GM21360 (cell line): ENCODE data around the gene CHSY3.

ENCODE experiments used
- ATAC-seq: cut with Tn5 transposase; IDR thresholded peaks from one replicate; pipeline ENCODE4 v1.9.1; 2021; ENCODE audit warnings: mild to moderate bottlenecking, moderate library complexity; ENCODE audit not compliant: unreplicated experiment

CHSY3 gene

GRCh38 chr5:130077007-130077406 lies 172.7 kb downstream of the CHSY3 start:
- ATAC-seq, result no peak

- no peak for ATAC-seq
Observed at GRCh38 chr5:130078661-130079060, 174.4 kb downstream of the CHSY3 start.

- no peak for ATAC-seq
Observed at GRCh38 chr5:130090569-130091270, 186.5 kb downstream of the CHSY3 start.

- no peak for ATAC-seq
Observed at GRCh38 chr5:130092991-130093390, 188.7 kb downstream of the CHSY3 start.

- ATAC-seq, result no peak
Observed at GRCh38 chr5:130096483-130096882, 192.2 kb downstream of the CHSY3 start.

- ATAC-seq, result no peak
Observed at GRCh38 chr5:130099008-130099407, 194.7 kb downstream of the CHSY3 start.

GRCh38 chr5:130102375-130102774 lies 198.1 kb downstream of the CHSY3 start:
- peak; percentile 76 for ATAC-seq

- no peak for ATAC-seq
Observed at GRCh38 chr5:130102960-130103359, 198.7 kb downstream of the CHSY3 start.

GRCh38 chr5:130104895-130105688 lies 200.8 kb downstream of the CHSY3 start:
- no peak for ATAC-seq

GRCh38 chr5:130106480-130106879 lies 202.2 kb downstream of the CHSY3 start:
- ATAC-seq, result no peak

- peak; percentile 70 for ATAC-seq
Observed at GRCh38 chr5:130109152-130109551, 204.9 kb downstream of the CHSY3 start.

GRCh38 chr5:130110328-130110727 lies 206.1 kb downstream of the CHSY3 start:
- no peak for ATAC-seq

GRCh38 chr5:130111746-130112145 lies 207.5 kb downstream of the CHSY3 start:
- no peak for ATAC-seq

GRCh38 chr5:130112246-130112645 lies 208.0 kb downstream of the CHSY3 start:
- peak; percentile 77 for ATAC-seq

GRCh38 chr5:130115686-130116085 lies 211.4 kb downstream of the CHSY3 start:
- ATAC-seq, result no peak

GRCh38 chr5:130116462-130116861 lies 212.2 kb downstream of the CHSY3 start:
- ATAC-seq, result no peak

GRCh38 chr5:130116972-130117371 lies 212.7 kb downstream of the CHSY3 start:
- ATAC-seq, result no peak

- no peak for ATAC-seq
Observed at GRCh38 chr5:130126746-130127145, 222.5 kb downstream of the CHSY3 start.

- no peak for ATAC-seq
Observed at GRCh38 chr5:130135506-130135905, 231.2 kb downstream of the CHSY3 start.

GRCh38 chr5:130136300-130136699 lies 232.0 kb downstream of the CHSY3 start:
- no peak for ATAC-seq

- no peak for ATAC-seq
Observed at GRCh38 chr5:130137681-130138080, 233.4 kb downstream of the CHSY3 start.

- no peak for ATAC-seq
Observed at GRCh38 chr5:130138406-130139045, 234.3 kb downstream of the CHSY3 start.
